Esophagus squamous epithelium (tissue), 4 donors: ENCODE measurements around the gene S100A10.

ENCODE experiments used
- CTCF ChIP-seq, 6 experiments: fragments of 450-650 bp in 4 of 6; fragments of 200-600 bp in 2 of 6; sonication (generic) in 2 of 6; IDR thresholded peaks; one replicate each; pipeline ENCODE4 v1.5.1; 2016 to 2019; ENCODE audit warnings: antibody characterized with exemption in 6 of 6, mild to moderate bottlenecking in 4 of 6, moderate library complexity in 4 of 6
- POLR2A ChIP-seq, 4 donors: fragments of 450-650 bp; IDR thresholded peaks; one replicate each; pipeline ENCODE4 v1.6.1; 2017; ENCODE audit warnings: antibody characterized with exemption in 4 of 4, mild to moderate bottlenecking in 4 of 4, moderate library complexity in 3 of 4

GRCh38 chr1:151935154-151935553 is 58.5 kb downstream of the S100A10 start:
- TF ChIP-seq CTCF (IDR thresholded peaks at IDR 0.05) (no peak), POLR2A (IDR thresholded peaks at IDR 0.05) (no peak)
